K562 (cell line): ENCODE results near the gene YPEL4. TPM values are rescaled to one million over a fixed set of nuclear protein-coding genes. Genes with fewer than 3 reads are reported as not detected.

ENCODE experiments used
- CTCFL ChIP-seq: IDR thresholded peaks from 2 replicates; pipeline ENCODE4 v1.6.1; 2011; ENCODE audit warnings: borderline replicate concordance, low read depth, mild to moderate bottlenecking, moderate library complexity, low read length; ENCODE audit not compliant: insufficient read depth, poor library complexity, severe bottlenecking
- GABPA ChIP-seq: fragments of 200-800 bp; sonication (Bioruptor generic); conservative IDR thresholded peaks from 2 replicates; pipeline ENCODE4 v1.6.1; 2016; ENCODE audit warnings: low read depth, missing genetic modification characterization, missing compliant biosample characterization
- PHF8 ChIP-seq: fragments of 200-600 bp; sonication (generic); IDR thresholded peaks from 2 replicates; pipeline ENCODE4 v1.6.1; 2012; ENCODE audit warnings: mixed run types, mild to moderate bottlenecking, inconsistent platforms, low read length, moderate library complexity, borderline replicate concordance
- SIX5 ChIP-seq, 2 experiments: IDR thresholded peaks; 2 replicates each; pipeline ENCODE4 v1.6.1; 2011; ENCODE audit warnings: low read length in 2 of 2, borderline replicate concordance in 1 of 2, low read depth in 1 of 2, mild to moderate bottlenecking in 1 of 2, moderate library complexity in 1 of 2; ENCODE audit not compliant: insufficient read depth in 1 of 2
- TBP ChIP-seq: optimal IDR thresholded peaks from 2 replicates; pipeline ENCODE3; 2011; ENCODE audit warnings: low read depth, low read length, improper control_type of control experiment
- ZNF518B ChIP-seq: fragments of 250-450 bp; sonication (Bioruptor Pico); IDR thresholded peaks from 2 replicates; pipeline ENCODE4 v1.5.0; 2021; ENCODE audit warnings: mild to moderate bottlenecking, moderate library complexity
- polyA plus RNA-seq, 8 experiments: library from polyadenylated mRNA; depleted of rRNA in 4 of 8; stranded (reverse) in 5 of 8; unstranded in 3 of 8; fragments of >200 nt; fragmentation: Nextera tagmentation in 2 of 8; fragmentation: Illumina TruSeq in 1 of 8; extraction: Ambion mirVana in 2 of 8; extraction: Trizol in 1 of 8; gene quantifications; 2 replicates each; pipeline versions ENCODE4 v1.2.1 to v1.2.3, GENCODE V29; 2011 to 2014; ENCODE audit warnings: inconsistent platforms in 1 of 8, missing spikeins in 1 of 8
- total RNA-seq, 7 experiments: library from RNA; depleted of rRNA in 6 of 7; stranded (reverse); fragments of >200 nt in 6 of 7; fragmentation: Illumina TruSeq in 2 of 7; extraction: Trizol in 2 of 7; gene quantifications; 2 replicates each; pipeline versions ENCODE4 v1.2.1 to v1.2.3, GENCODE V29; 2011 to 2021; ENCODE audit warnings: low replicate concordance in 1 of 7

The YPEL4 gene
- total and polyA plus RNA-seq, 9 of the 15 experiments (the other 6 are each of a cell fraction or from before 2014, with no cell fraction given): 0.07 to 1.4 (median 0.40) TPM; not detected in 2

GRCh38 chr11:57645689-57646085 is 4.0 kb downstream of the YPEL4 start (continued):
- no peak for TF ChIP-seq CTCFL
- TF ChIP-seq SIX5 (IDR thresholded peaks at IDR 0.05; ENCODE audit: borderline replicate concordance in 1 of 2, insufficient read depth in 1 of 2, low read depth in 1 of 2, low read length in 2 of 2): no peak
- TF ChIP-seq GABPA (tag): no peak
- TF ChIP-seq ZNF518B: no peak
- peak; percentile 53 for TF ChIP-seq TBP
- no peak for TF ChIP-seq PHF8
